ENCODE data around the gene RHOF. TPM values are rescaled to one million over a fixed set of nuclear protein-coding genes. Genes with fewer than 3 reads are reported as not detected.
A peak's percentile ranks its signal among the peaks of the same experiment; 100 is the strongest.

RHOF gene
- total and polyA plus RNA-seq, 4 donors = 0.97 to 7.0 (median 3.5) TPM

- no peaks in the 10 kb centered on the region for H3K4me1 ChIP-seq (ENCODE audit: control insufficient read depth in 4 of 4, insufficient read depth in 4 of 4, low read length in 3 of 4)
- DNase-seq (ENCODE audit: low spot score) = no peak
- TF ChIP-seq MAX (IDR thresholded peaks at IDR 0.05) (no peak), FOXA2 (IDR thresholded peaks at IDR 0.05) (no peak), RAD21 (IDR thresholded peaks at IDR 0.05) (no peak), ATF3 (IDR thresholded peaks at IDR 0.05) (no peak), YY1 (IDR thresholded peaks at IDR 0.05) (no peak), RXRA (IDR thresholded peaks at IDR 0.05) (no peak)
- WGBS = 93% methylated on average over 6 of the region's 6 CpGs
- H3K9ac ChIP-seq (ENCODE audit: low read depth in 1 of 2, low read length in 2 of 2) = no peak overlapping the region
- H3K4me3 ChIP-seq (ENCODE audit: low read depth in 1 of 3, low read length in 3 of 3) = no peak overlapping the region
- peaks cover 0 to 2% (median 0%) of the 10 kb centered on the region in 4 donors for H3K36me3 ChIP-seq (ENCODE audit: control insufficient read depth in 4 of 4, insufficient read depth in 3 of 4, low read depth in 1 of 4, low read length in 3 of 4)
- H3K27me3 ChIP-seq (ENCODE audit: control insufficient read depth in 4 of 4, insufficient read depth in 4 of 4, low read length in 3 of 4) = no peaks in the 10 kb centered on the region
- no peak overlapping the region for H3K27ac ChIP-seq (ENCODE audit: low read depth in 1 of 2, low read length in 2 of 2)
- H3K9me3 ChIP-seq (ENCODE audit: control insufficient read depth in 4 of 4, low read length in 3 of 4) = no peaks in the 10 kb centered on the region
Measured at GRCh38 chr12:121741743-121742142, 51.7 kb downstream of the RHOF start.

- Histone ChIP-seq H3K27ac (ENCODE audit: low read depth in 1 of 2, low read length in 2 of 2) (no peak overlapping the region), H3K9ac (ENCODE audit: low read depth in 1 of 2, low read length in 2 of 2) (no peak overlapping the region), H3K36me3 (ENCODE audit: control insufficient read depth in 4 of 4, insufficient read depth in 3 of 4, low read depth in 1 of 4, low read length in 3 of 4) (peaks cover 0 to 2% (median 0%) of the 10 kb centered on the region in 4 donors), H3K4me1 (ENCODE audit: control insufficient read depth in 4 of 4, insufficient read depth in 4 of 4, low read length in 3 of 4) (no peaks in the 10 kb centered on the region), H3K9me3 (ENCODE audit: control insufficient read depth in 4 of 4, low read length in 3 of 4) (no peaks in the 10 kb centered on the region), H3K27me3 (ENCODE audit: control insufficient read depth in 4 of 4, insufficient read depth in 4 of 4, low read length in 3 of 4) (no peaks in the 10 kb centered on the region), H3K4me3 (ENCODE audit: low read depth in 1 of 3, low read length in 3 of 3) (no peak overlapping the region)
- TF ChIP-seq CTCF (IDR thresholded peaks at IDR 0.05; ENCODE audit: low read depth, low read length, missing input control) = no peak
- DNase-seq (ENCODE audit: low spot score) = no peak
- WGBS = 97% methylated on average over 4 of the region's 4 CpGs
Measured at GRCh38 chr12:121740847-121741246, 52.6 kb downstream of the RHOF start.

- H3K4me1 ChIP-seq (ENCODE audit: control insufficient read depth in 4 of 4, insufficient read depth in 4 of 4, low read length in 3 of 4) = no peaks in the 10 kb centered on the region
- H3K27me3 ChIP-seq (ENCODE audit: control insufficient read depth in 4 of 4, insufficient read depth in 4 of 4, low read length in 3 of 4) = no peaks in the 10 kb centered on the region
- no peak overlapping the region for H3K4me3 ChIP-seq (ENCODE audit: low read depth in 1 of 3, low read length in 3 of 3)
- no peak overlapping the region for H3K27ac ChIP-seq (ENCODE audit: low read depth in 1 of 2, low read length in 2 of 2)
- DNase-seq (ENCODE audit: low spot score) = peak; percentile 77
- TF ChIP-seq CTCF (IDR thresholded peaks at IDR 0.05; ENCODE audit: low read depth, low read length, missing input control) (no peak), EGR1 (IDR thresholded peaks at IDR 0.05; ENCODE audit: low read depth in 2 of 2) (no peak), ZBTB33 (IDR thresholded peaks at IDR 0.05) (no peak), JUND (IDR thresholded peaks at IDR 0.05) (no peak)
- H3K9me3 ChIP-seq (ENCODE audit: control insufficient read depth in 4 of 4, low read length in 3 of 4) = no peaks in the 10 kb centered on the region
- H3K36me3 ChIP-seq (ENCODE audit: control insufficient read depth in 4 of 4, insufficient read depth in 3 of 4, low read depth in 1 of 4, low read length in 3 of 4) = no peaks in the 10 kb centered on the region
- 92% methylated on average over 9 of the region's 9 CpGs for WGBS
- no peak overlapping the region for H3K9ac ChIP-seq (ENCODE audit: low read depth in 1 of 2, low read length in 2 of 2)
Measured at GRCh38 chr12:121738340-121738858, 55.1 kb downstream of the RHOF start.
